NCI-H82 treated with DMSO at 0.1 percent for 48 hours (cell line): ENCODE measurements around the gene PUS1.
A peak's percentile ranks its signal among the peaks of the same experiment; 100 is the strongest.
"Not testable (repeated sequence)": the region's sequence is repeated elsewhere in the genome, so short reads cannot be mapped to it uniquely, and the experiment has no call there.

Source experiments
- DNase-seq: peaks from one replicate; lab custom pipeline; 2025; ENCODE audit not compliant: unreplicated experiment; lab: John Stamatoyannopoulos, UW

PUS1 gene

GRCh38 chr12:131934535-131934934, 5.5 kb downstream of the PUS1 start:
- no peak for DNase-seq

- DNase-seq: no peak
Observed at GRCh38 chr12:131938082-131938481, 9.0 kb downstream of the PUS1 start.

GRCh38 chr12:131939007-131939406, 9.9 kb downstream of the PUS1 start:
- DNase-seq: no peak

GRCh38 chr12:131940141-131940547, 11.1 kb downstream of the PUS1 start:
- DNase-seq: no peak

GRCh38 chr12:131941116-131941986, 12.3 kb downstream of the PUS1 start:
- no peak for DNase-seq

GRCh38 chr12:131941987-131942341, 12.9 kb downstream of the PUS1 start:
- no peak for DNase-seq

GRCh38 chr12:131942671-131943070, 13.6 kb downstream of the PUS1 start:
- DNase-seq: no peak

GRCh38 chr12:131943389-131943788, 14.3 kb downstream of the PUS1 start:
- no peak for DNase-seq

- no peak for DNase-seq
Observed at GRCh38 chr12:131943876-131944275, 14.8 kb downstream of the PUS1 start.

GRCh38 chr12:131944601-131945251, 15.7 kb downstream of the PUS1 start:
- no peak for DNase-seq

- no peak for DNase-seq
Observed at GRCh38 chr12:131946757-131947156, 17.7 kb downstream of the PUS1 start.

GRCh38 chr12:131947482-131948027, 18.5 kb downstream of the PUS1 start:
- DNase-seq: no peak

GRCh38 chr12:131948166-131948712, 19.2 kb downstream of the PUS1 start:
- DNase-seq: no peak

GRCh38 chr12:131948713-131949430, 19.8 kb downstream of the PUS1 start:
- not testable (repeated sequence) for DNase-seq

- peak; percentile 70 for DNase-seq
Observed at GRCh38 chr12:131949431-131950181, 20.5 kb downstream of the PUS1 start, which contains the start of gene EP400. TSS of gene EP400 (plus strand) at chr12:131949942. CDS start at chr12:131960620, 10,678 bp downstream.

- no peak for DNase-seq
Observed at GRCh38 chr12:131950182-131950913, 21.3 kb downstream of the PUS1 start.

- DNase-seq: not testable (repeated sequence)
Observed at GRCh38 chr12:131953810-131954209, 24.7 kb downstream of the PUS1 start.

GRCh38 chr12:131954460-131954859, 25.4 kb downstream of the PUS1 start:
- not testable (repeated sequence) for DNase-seq

- no peak for DNase-seq
Observed at GRCh38 chr12:131959116-131959515, 30.0 kb downstream of the PUS1 start.
